Smooth muscle cell (in vitro differentiated cells): ENCODE measurements around the gene IL31RA. TPM values are rescaled to one million over a fixed set of nuclear protein-coding genes. Genes with fewer than 3 reads are reported as not detected.

Experiments used
- DNase-seq: peaks from one replicate; lab custom pipeline; 2025; ENCODE audit not compliant: unreplicated experiment; lab: John Stamatoyannopoulos, UW
- H2AFZ ChIP-seq: fragments of 200-600 bp; sonication (generic); 2 replicates; pipeline ENCODE4 v1.6.0; 2016; ENCODE audit warnings: antibody characterized with exemption, low read depth, mild to moderate bottlenecking
- H3F3A ChIP-seq: fragments of 200-600 bp; sonication (generic); 2 replicates; pipeline ENCODE4 v1.6.0; 2017; ENCODE audit warnings: antibody characterized with exemption, low read depth
- H3K27ac ChIP-seq: fragments of 200-600 bp; sonication (generic); 2 replicates; pipeline ENCODE4 v1.5.1; 2016; ENCODE audit warnings: low read depth, mild to moderate bottlenecking
- H3K27me3 ChIP-seq: fragments of 200-600 bp; sonication (generic); 2 replicates; pipeline ENCODE4 v1.6.1; 2016; ENCODE audit warnings: low read depth, mild to moderate bottlenecking
- H3K36me3 ChIP-seq: fragments of 200-600 bp; sonication (generic); 2 replicates; pipeline ENCODE4 v1.5.1; 2016; ENCODE audit warnings: low read depth
- H3K4me1 ChIP-seq: fragments of 200-600 bp; sonication (generic); 2 replicates; pipeline ENCODE4 v1.5.1; 2016; ENCODE audit warnings: low read depth
- H3K4me2 ChIP-seq: fragments of 200-600 bp; sonication (generic); 2 replicates; pipeline ENCODE4 v1.6.0; 2016; ENCODE audit warnings: mild to moderate bottlenecking
- H3K4me3 ChIP-seq: fragments of 200-600 bp; sonication (generic); 2 replicates; pipeline ENCODE4 v1.5.1; 2016; ENCODE audit warnings: mild to moderate bottlenecking
- H3K79me2 ChIP-seq: fragments of 200-600 bp; sonication (generic); 2 replicates; pipeline ENCODE4 v1.6.0; 2016; ENCODE audit warnings: low read depth, mild to moderate bottlenecking
- H3K9ac ChIP-seq: fragments of 200-600 bp; sonication (generic); 2 replicates; pipeline ENCODE4 v1.6.0; 2016; ENCODE audit warnings: low read depth
- H3K9me3 ChIP-seq: fragments of 200-600 bp; sonication (generic); replicated peaks from 2 replicates; pipeline ENCODE4 v1.5.1; 2016; ENCODE audit warnings: low read depth
- H4K20me1 ChIP-seq: fragments of 200-600 bp; sonication (generic); 2 replicates; pipeline ENCODE4 v1.6.0; 2016; ENCODE audit warnings: low read depth
- whole genome bisulfite sequencing: methylation state at CpG from one replicate; pipeline ENCODE4 v1.1.7; 2016; ENCODE audit warnings: low lambda C conversion rate; 5-methylcytosine and 5-hydroxymethylcytosine counted together
- polyA plus RNA-seq: library from polyadenylated mRNA; unstranded; fragments of >200 nt; fragmentation: Nextera tagmentation; extraction: Ambion mirVana; gene quantifications from 2 replicates; pipeline ENCODE4 v1.2.1, GENCODE V29; 2016
- total RNA-seq: library from RNA; depleted of rRNA; stranded (reverse); fragments of >200 nt; gene quantifications from 2 replicates; pipeline ENCODE4 v1.2.3, GENCODE V29; 2014
- TF ChIP-seq, protein P1 (sequence below): fragments of 200-600 bp; sonication (generic); IDR thresholded peaks from 2 replicates; pipeline ENCODE4 v1.5.1; 2017; ENCODE audit warnings: borderline replicate concordance, mild to moderate bottlenecking, antibody characterized with exemption; ENCODE audit not compliant: insufficient read depth, poor library complexity, severe bottlenecking

The IL31RA gene
- total and polyA plus RNA-seq, 2 experiments from 2014 or later = 0.67 to 2.2 TPM

DNA sequence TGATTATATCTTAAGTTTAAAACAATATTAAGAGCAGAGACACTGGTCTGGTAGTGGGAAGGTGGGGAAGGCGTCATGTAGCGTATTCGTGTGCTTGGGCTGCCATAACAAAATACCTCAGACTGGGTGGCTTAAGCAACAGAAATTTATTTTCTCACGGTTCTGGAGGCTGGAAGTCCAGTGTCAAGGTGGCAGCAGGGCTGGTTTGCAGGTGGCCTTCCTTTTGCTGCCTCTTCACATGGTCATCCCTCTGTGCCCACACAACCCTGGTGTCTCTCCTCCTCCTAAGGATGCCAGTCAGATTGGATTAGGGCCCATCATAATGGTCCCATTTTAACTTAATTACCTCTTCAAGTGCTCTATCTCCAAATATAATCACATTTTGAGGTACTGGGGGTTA lies 9.6 kb downstream of the IL31RA start:
- Histone ChIP-seq H3K4me2 (no peak overlapping the region), H3K9ac (no peak overlapping the region), H3K4me1 (peaks cover 6% of the 10 kb centered on the region), H3K27me3 (no peaks in the 10 kb centered on the region), H3F3A (no peaks in the 10 kb centered on the region), H3K36me3 (no peaks in the 10 kb centered on the region), H3K9me3 (no peaks in the 10 kb centered on the region), H4K20me1 (no peaks in the 10 kb centered on the region), H3K27ac (no peak overlapping the region), H3K4me3 (no peak overlapping the region), H3K79me2 (no peaks in the 10 kb centered on the region), H2AFZ (no peak overlapping the region)
- TF ChIP-seq, protein P1, sequence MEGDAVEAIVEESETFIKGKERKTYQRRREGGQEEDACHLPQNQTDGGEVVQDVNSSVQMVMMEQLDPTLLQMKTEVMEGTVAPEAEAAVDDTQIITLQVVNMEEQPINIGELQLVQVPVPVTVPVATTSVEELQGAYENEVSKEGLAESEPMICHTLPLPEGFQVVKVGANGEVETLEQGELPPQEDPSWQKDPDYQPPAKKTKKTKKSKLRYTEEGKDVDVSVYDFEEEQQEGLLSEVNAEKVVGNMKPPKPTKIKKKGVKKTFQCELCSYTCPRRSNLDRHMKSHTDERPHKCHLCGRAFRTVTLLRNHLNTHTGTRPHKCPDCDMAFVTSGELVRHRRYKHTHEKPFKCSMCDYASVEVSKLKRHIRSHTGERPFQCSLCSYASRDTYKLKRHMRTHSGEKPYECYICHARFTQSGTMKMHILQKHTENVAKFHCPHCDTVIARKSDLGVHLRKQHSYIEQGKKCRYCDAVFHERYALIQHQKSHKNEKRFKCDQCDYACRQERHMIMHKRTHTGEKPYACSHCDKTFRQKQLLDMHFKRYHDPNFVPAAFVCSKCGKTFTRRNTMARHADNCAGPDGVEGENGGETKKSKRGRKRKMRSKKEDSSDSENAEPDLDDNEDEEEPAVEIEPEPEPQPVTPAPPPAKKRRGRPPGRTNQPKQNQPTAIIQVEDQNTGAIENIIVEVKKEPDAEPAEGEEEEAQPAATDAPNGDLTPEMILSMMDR = no peak
- no peak for DNase-seq
- 75% methylated on average over 4 of the region's 4 CpGs for WGBS

DNA sequence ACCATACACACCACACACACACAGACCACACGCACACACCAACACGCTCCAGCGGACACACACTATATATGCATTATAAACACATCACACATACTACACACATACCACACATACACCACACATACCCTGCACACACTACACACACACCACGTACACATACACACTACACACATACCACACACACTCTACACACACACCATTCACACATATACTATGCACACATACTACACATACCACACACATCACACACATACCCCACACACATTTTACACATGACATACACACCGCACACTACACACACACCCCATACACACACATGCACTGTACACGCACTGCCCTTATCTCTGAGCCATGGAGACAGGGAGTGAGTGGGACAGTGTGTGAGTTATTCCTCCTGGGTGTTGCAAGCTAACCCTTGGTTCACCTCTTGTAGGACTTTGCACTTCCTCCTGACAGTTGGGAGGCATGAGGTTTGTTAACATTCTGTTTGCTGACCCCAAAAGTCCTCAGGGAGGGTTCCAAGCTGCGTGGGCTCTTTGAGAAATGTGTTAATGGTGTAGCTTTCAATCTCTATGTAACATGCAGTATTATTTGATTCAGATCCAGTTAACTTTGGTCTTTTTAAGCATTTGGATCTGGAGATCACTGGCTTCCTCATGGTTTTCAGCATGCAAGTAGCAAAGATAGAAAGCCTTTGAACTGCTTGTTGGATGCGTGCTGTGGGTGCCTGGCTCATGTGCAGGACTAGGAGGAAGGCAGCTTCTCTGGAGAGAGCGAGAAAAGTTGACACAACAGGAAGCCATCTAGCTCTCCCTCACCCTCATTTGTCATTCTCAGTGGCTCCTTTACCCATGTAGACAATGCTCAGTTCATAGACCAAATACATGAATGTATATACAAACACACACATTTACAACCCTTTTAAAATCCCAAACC lies 13.7 kb downstream of the IL31RA start:
- no peaks in the 10 kb centered on the region for H4K20me1 ChIP-seq

DNA sequence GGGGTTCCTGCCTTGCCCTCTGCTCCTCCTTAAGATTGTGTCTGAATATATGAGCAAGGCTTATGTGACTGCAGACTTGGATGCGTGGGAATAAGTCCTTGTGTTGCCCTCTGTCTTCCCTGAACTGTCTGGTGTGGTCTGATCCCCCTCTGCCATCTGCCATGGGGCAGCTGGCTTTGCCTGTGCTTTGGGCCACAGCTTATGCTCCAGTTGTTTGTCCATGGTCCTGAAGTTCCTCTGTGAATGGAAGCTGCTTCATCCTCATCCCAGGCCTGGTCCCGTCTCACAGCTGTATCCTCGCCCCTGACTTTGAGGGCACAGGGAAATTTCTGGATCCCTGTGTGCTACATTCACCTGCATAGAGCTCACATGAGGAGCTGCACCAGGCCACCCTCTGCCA lies 14.7 kb downstream of the IL31RA start:
- 87% methylated on average over 3 of the region's 3 CpGs for WGBS
- TF ChIP-seq, protein P1 = no peak
- Histone ChIP-seq H3K9me3 (no peaks in the 10 kb centered on the region), H2AFZ (no peak overlapping the region), H3F3A (peaks cover 4% of the 10 kb centered on the region), H3K4me2 (no peak overlapping the region), H3K79me2 (no peaks in the 10 kb centered on the region), H3K27ac (no peak overlapping the region), H4K20me1 (no peaks in the 10 kb centered on the region), H3K9ac (no peak overlapping the region), H3K27me3 (no peaks in the 10 kb centered on the region), H3K4me3 (no peak overlapping the region), H3K4me1 (peaks cover 12% of the 10 kb centered on the region), H3K36me3 (no peaks in the 10 kb centered on the region)
- DNase-seq = no peak

More for the DNA sequence above, 13.7 kb downstream of the IL31RA start:
- Histone ChIP-seq H3K4me1 (peaks cover 12% of the 10 kb centered on the region), H3K4me2 (no peak overlapping the region), H3F3A (peaks cover 4% of the 10 kb centered on the region), H2AFZ (no peak overlapping the region), H3K36me3 (no peaks in the 10 kb centered on the region), H3K79me2 (no peaks in the 10 kb centered on the region), H3K27me3 (no peaks in the 10 kb centered on the region), H3K9ac (no peak overlapping the region), H3K27ac (no peak overlapping the region), H3K4me3 (no peak overlapping the region), H3K9me3 (no peaks in the 10 kb centered on the region)
- 90% methylated on average over 9 of the region's 9 CpGs for WGBS
- DNase-seq = no peak
- TF ChIP-seq, protein P1 = no peak
